ENCODE results near the gene RRAS. TPM values are rescaled to one million over a fixed set of nuclear protein-coding genes. Genes with fewer than 3 reads are reported as not detected.

Gene RRAS
- total RNA-seq, 1 experiment from 2014 or later: 55.9 TPM

GRCh38 chr19:49678985-49679770, 39.2 kb upstream of the RRAS start:
- BruUV-seq (replicated peaks): no TSS peak
- peaks cover 68% of the 10 kb centered on the region for H3K79me2 ChIP-seq (ENCODE audit: insufficient read depth, low read length)
- ChIA-PET CTCF (interaction anchor here (0.6 kb wide), 1 partner anchor 42 kb away, joined by 3 read pairs; no protein-coding TSS in a partner anchor), RAD21 (ENCODE audit: low non-redundant PET in 1 of 2, low total read pairs in 2 of 2, uncharacterized antibody in 2 of 2, unreplicated experiment in 2 of 2) (no interaction called here), POLR2A (interaction anchor here (0.8 to 1.4 kb wide), 2 partner anchors 37 to 133 kb away, joined by 3 to 4 read pairs; partner anchors contain the start of gene SCAF1)
- no peak overlapping the region for H3K4me3 ChIP-seq (replicated peaks in 1 of 2; ENCODE audit: low read depth in 1 of 2, low read length in 2 of 2)
- no peaks in the 10 kb centered on the region for H3K9me2 ChIP-seq (ENCODE audit: insufficient read depth)
- H3K27ac ChIP-seq (ENCODE audit: low read depth, low read length): peak overlapping the region; percentile 24
- TF ChIP-seq CEBPB (IDR thresholded peaks at IDR 0.05; ENCODE audit: low read depth) (no peak), POLR2AphosphoS5 (IDR thresholded peaks at IDR 0.05; ENCODE audit: low read depth, low read length) (no peak), FOSL1 (IDR thresholded peaks at IDR 0.05; ENCODE audit: low read depth) (no peak), ELF1 (IDR thresholded peaks at IDR 0.05; ENCODE audit: borderline replicate concordance, low read depth) (no peak)
- H3K4me2 ChIP-seq (ENCODE audit: low read length): peak overlapping the region; percentile 58
- peaks cover 30 to 42% of the 10 kb centered on the region in 2 experiments for H3K4me1 ChIP-seq (ENCODE audit: control insufficient read depth in 1 of 2, insufficient read depth in 2 of 2, low read length in 2 of 2)
- ATAC-seq (no peak), DNase-seq (ENCODE audit: low read depth, low spot score) (no peak)
- no peak overlapping the region for H2AFZ ChIP-seq (ENCODE audit: low read depth, low read length, poor library complexity, severe bottlenecking)
- intact Hi-C loops (cut with micrococcal nuclease): loop anchor here (5.0 kb wide), 2 partner anchors 87 to 107 kb away; partner anchors contain the start of gene PRR12
- no peak overlapping the region for H3K9ac ChIP-seq (ENCODE audit: low read length)
- H4K20me1 ChIP-seq (ENCODE audit: insufficient read depth): peaks cover 33% of the 10 kb centered on the region; the same call in 1 of the 2 replicates
- H3K36me3 ChIP-seq (ENCODE audit: control insufficient read depth in 1 of 2, insufficient read depth in 2 of 2, low read length in 2 of 2): peaks cover 19 to 32% of the 10 kb centered on the region in 2 experiments; a peak in 3 of 4 replicates
- H3K27me3 ChIP-seq (ENCODE audit: insufficient read depth, low read length): no peaks in the 10 kb centered on the region
- no peaks in the 10 kb centered on the region for H3K9me3 ChIP-seq (ENCODE audit: control insufficient read depth in 1 of 2, insufficient read depth in 1 of 2, low read depth in 1 of 2, low read length in 2 of 2)

- Histone ChIP-seq H4K20me1 (ENCODE audit: insufficient read depth) (peaks cover 29% of the 10 kb centered on the region; the same call in 1 of the 2 replicates), H3K27ac (ENCODE audit: low read depth, low read length) (peak overlapping the region; percentile 99), H2AFZ (ENCODE audit: low read depth, low read length, poor library complexity, severe bottlenecking) (no peak overlapping the region), H3K79me2 (ENCODE audit: insufficient read depth, low read length) (peaks cover 59% of the 10 kb centered on the region), H3K4me3 (replicated peaks in 1 of 2; ENCODE audit: low read depth in 1 of 2, low read length in 2 of 2) (peak overlapping the region; percentile 93 to 99), H3K9ac (ENCODE audit: low read length) (peak overlapping the region; percentile 100), H3K4me1 (ENCODE audit: control insufficient read depth in 1 of 2, insufficient read depth in 2 of 2, low read length in 2 of 2) (peaks cover 30 to 42% of the 10 kb centered on the region in 2 experiments), H3K4me2 (ENCODE audit: low read length) (peak overlapping the region; percentile 69), H3K36me3 (ENCODE audit: control insufficient read depth in 1 of 2, insufficient read depth in 2 of 2, low read length in 2 of 2) (peaks cover 13 to 24% of the 10 kb centered on the region in 2 experiments; a peak in 3 of 4 replicates), H3K27me3 (ENCODE audit: insufficient read depth, low read length) (no peaks in the 10 kb centered on the region), H3K9me3 (ENCODE audit: control insufficient read depth in 1 of 2, insufficient read depth in 1 of 2, low read depth in 1 of 2, low read length in 2 of 2) (no peaks in the 10 kb centered on the region), H3K9me2 (ENCODE audit: insufficient read depth) (no peaks in the 10 kb centered on the region)
- BruUV-seq (replicated peaks): TSS peak; percentile 52
- RAD21 ChIA-PET (ENCODE audit: low non-redundant PET in 1 of 2, low total read pairs in 2 of 2, uncharacterized antibody in 2 of 2, unreplicated experiment in 2 of 2): no interaction called here
- DNase-seq (ENCODE audit: low read depth, low spot score) (no peak), ATAC-seq (no peak)
- CTCF ChIA-PET: interaction anchor here (0.7 to 3.4 kb wide), 3 partner anchors 100 to 202 kb away, joined by 4 to 17 read pairs (median 4); no protein-coding TSS in a partner anchor
- intact Hi-C loops (cut with micrococcal nuclease): loop anchor here (1.0 to 5.0 kb wide), 4 partner anchors 86 to 175 kb away; partner anchors contain the start of gene PRR12
- TF ChIP-seq CTCF (IDR thresholded peaks at IDR 0.05 in 2 of 3, conservative IDR thresholded peaks at IDR 0.05 in 1 of 3; ENCODE audit: borderline replicate concordance in 1 of 3, insufficient read depth in 1 of 3, low read depth in 2 of 3, low read length in 2 of 3): peak; percentile 56 to 79 (median 67); a peak in 5 of 6 replicates
- TF ChIP-seq RAD21 (IDR thresholded peaks at IDR 0.05; ENCODE audit: low read depth): peak; percentile 70
- TF ChIP-seq MAX (IDR thresholded peaks at IDR 0.05): no peak
- no peak for TF ChIP-seq ATF3 (IDR thresholded peaks at IDR 0.05)
- no peak for TF ChIP-seq SRF (IDR thresholded peaks at IDR 0.05; ENCODE audit: low read depth)
- POLR2A ChIA-PET: interaction anchor here (0.7 to 3.2 kb wide), 3 partner anchors 36 to 132 kb away, joined by 3 to 92 read pairs (median 4); partner anchors contain the start of genes RRAS and SCAF1
Measured at GRCh38 chr19:49677901-49678674, 38.1 kb upstream of the RRAS start.

All from HCT116 (cell line).